ENCODE measurements around the gene LAMB2. TPM values are rescaled to one million over a fixed set of nuclear protein-coding genes. Genes with fewer than 3 reads are reported as not detected.

LAMB2 gene
- total and polyA plus RNA-seq, 2 donors (not counting 1 experiment from before 2014, with no cell fraction given) = 0.67 to 0.74 TPM

GRCh38 chr3:49180116-49180515, 47.3 kb upstream of the LAMB2 start:
- Histone ChIP-seq H3K9ac (ENCODE audit: low read length) (no peak overlapping the region), H3K27me3 (replicated peaks in 1 of 4; ENCODE audit: control extremely low read depth in 1 of 4, control insufficient read depth in 3 of 4, insufficient read depth in 4 of 4, low read length in 3 of 4) (peaks cover 0 to 19% (median 0%) of the 10 kb centered on the region in 4 experiments), H3K36me3 (replicated peaks in 1 of 2; ENCODE audit: control extremely low read depth in 1 of 2, control insufficient read depth in 1 of 2, extremely low read depth in 1 of 2, insufficient read depth in 2 of 2, low read length in 1 of 2) (no peaks in the 10 kb centered on the region), H3K4me2 (replicated peaks; ENCODE audit: low read depth, low read length, poor library complexity, severe bottlenecking) (no peak overlapping the region), H3K4me3 (ENCODE audit: control extremely low read depth in 1 of 5, extremely low read depth in 1 of 5, insufficient read depth in 1 of 5, low read depth in 2 of 5, low read length in 4 of 5) (no peak overlapping the region), H3K9me3 (ENCODE audit: control extremely low read depth in 1 of 3, control insufficient read depth in 2 of 3, insufficient read depth in 1 of 3, low read length in 2 of 3) (no peaks in the 10 kb centered on the region), H3K79me2 (ENCODE audit: control insufficient read depth, insufficient read depth, low read length) (no peaks in the 10 kb centered on the region), H3K27ac (ENCODE audit: low read length in 2 of 2) (no peak overlapping the region), H2AFZ (ENCODE audit: insufficient read depth, low read depth, low read length, poor library complexity, severe bottlenecking) (no peak overlapping the region), H3K4me1 (ENCODE audit: control insufficient read depth in 2 of 2, insufficient read depth in 2 of 2, low read length in 2 of 2) (no peaks in the 10 kb centered on the region), H4K20me1 (ENCODE audit: control insufficient read depth, insufficient read depth, low read length, poor library complexity, severe bottlenecking) (no peaks in the 10 kb centered on the region)
- ChIA-PET POLR2A (interaction anchor here (0.6 kb wide), 1 partner anchor 260 kb away, joined by 9 read pairs; no protein-coding TSS in a partner anchor), CTCF (no interaction called here)
- Mint-ChIP-seq H3K9me3 (ENCODE audit: insufficient read depth) (no peaks in the 10 kb centered on the region), H3K4me3 (no peak overlapping the region), H3K27ac (no peak overlapping the region), H3K4me1 (no peaks in the 10 kb centered on the region), H3K27me3 (peaks cover 19% of the 10 kb centered on the region)
- intact Hi-C loops (cut with micrococcal nuclease) = no loop called here
- TF ChIP-seq, protein P1, sequence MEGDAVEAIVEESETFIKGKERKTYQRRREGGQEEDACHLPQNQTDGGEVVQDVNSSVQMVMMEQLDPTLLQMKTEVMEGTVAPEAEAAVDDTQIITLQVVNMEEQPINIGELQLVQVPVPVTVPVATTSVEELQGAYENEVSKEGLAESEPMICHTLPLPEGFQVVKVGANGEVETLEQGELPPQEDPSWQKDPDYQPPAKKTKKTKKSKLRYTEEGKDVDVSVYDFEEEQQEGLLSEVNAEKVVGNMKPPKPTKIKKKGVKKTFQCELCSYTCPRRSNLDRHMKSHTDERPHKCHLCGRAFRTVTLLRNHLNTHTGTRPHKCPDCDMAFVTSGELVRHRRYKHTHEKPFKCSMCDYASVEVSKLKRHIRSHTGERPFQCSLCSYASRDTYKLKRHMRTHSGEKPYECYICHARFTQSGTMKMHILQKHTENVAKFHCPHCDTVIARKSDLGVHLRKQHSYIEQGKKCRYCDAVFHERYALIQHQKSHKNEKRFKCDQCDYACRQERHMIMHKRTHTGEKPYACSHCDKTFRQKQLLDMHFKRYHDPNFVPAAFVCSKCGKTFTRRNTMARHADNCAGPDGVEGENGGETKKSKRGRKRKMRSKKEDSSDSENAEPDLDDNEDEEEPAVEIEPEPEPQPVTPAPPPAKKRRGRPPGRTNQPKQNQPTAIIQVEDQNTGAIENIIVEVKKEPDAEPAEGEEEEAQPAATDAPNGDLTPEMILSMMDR (IDR thresholded peaks at IDR 0.05) = no peak
- no peak for TF ChIP-seq EZH2 (IDR thresholded peaks at IDR 0.05; ENCODE audit: borderline replicate concordance, insufficient read depth, low read depth, low read length, poor library complexity, severe bottlenecking)
- ATAC-seq (ENCODE audit: low read depth) (no peak), DNase-seq (no peak)

DNA sequence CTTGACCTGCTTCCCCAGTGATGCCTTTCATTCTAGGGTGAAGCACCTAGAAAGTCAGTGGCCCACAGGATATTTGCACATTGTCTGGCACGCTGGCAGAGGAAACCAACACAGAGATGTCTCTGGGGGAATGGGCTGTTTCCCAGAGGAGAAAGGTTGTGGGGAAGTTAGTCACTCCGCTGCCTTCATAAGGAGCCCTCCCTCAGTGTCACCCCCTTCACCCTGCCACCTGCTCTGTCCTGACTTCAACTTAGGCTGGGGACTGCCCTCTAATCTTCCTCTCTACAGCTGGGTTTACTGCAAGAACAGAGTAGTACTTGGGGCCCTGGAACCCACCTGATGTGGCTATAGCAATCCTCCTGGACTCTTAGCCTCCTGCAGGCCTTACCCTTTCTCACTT, 44.2 kb upstream of the LAMB2 start:
- H3K9me3 ChIP-seq (ENCODE audit: control extremely low read depth in 1 of 3, control insufficient read depth in 2 of 3, insufficient read depth in 1 of 3, low read length in 2 of 3) = no peaks in the 10 kb centered on the region
- ATAC-seq (ENCODE audit: low read depth) = no peak
- H3K4me3 ChIP-seq (ENCODE audit: control extremely low read depth in 1 of 5, extremely low read depth in 1 of 5, insufficient read depth in 1 of 5, low read depth in 2 of 5, low read length in 4 of 5) = no peak overlapping the region
- peaks cover 0 to 19% (median 0%) of the 10 kb centered on the region in 4 experiments for H3K27me3 ChIP-seq (replicated peaks in 1 of 4; ENCODE audit: control extremely low read depth in 1 of 4, control insufficient read depth in 3 of 4, insufficient read depth in 4 of 4, low read length in 3 of 4)
- no peak for DNase-seq
- ChIA-PET CTCF (interaction anchor here (0.5 kb wide), 1 partner anchor 271 kb away, joined by 5 read pairs; no protein-coding TSS in a partner anchor), POLR2A (no interaction called here)
- peaks cover 19% of the 10 kb centered on the region for H3K27me3 Mint-ChIP-seq
- H3K27ac Mint-ChIP-seq = no peak overlapping the region
- H3K79me2 ChIP-seq (ENCODE audit: control insufficient read depth, insufficient read depth, low read length) = no peaks in the 10 kb centered on the region
- no peaks in the 10 kb centered on the region for H3K4me1 ChIP-seq (ENCODE audit: control insufficient read depth in 2 of 2, insufficient read depth in 2 of 2, low read length in 2 of 2)
- H3K4me2 ChIP-seq (replicated peaks; ENCODE audit: low read depth, low read length, poor library complexity, severe bottlenecking) = no peak overlapping the region
- H2AFZ ChIP-seq (ENCODE audit: insufficient read depth, low read depth, low read length, poor library complexity, severe bottlenecking) = no peak overlapping the region
- no peak for TF ChIP-seq EZH2 (IDR thresholded peaks at IDR 0.05; ENCODE audit: borderline replicate concordance, insufficient read depth, low read depth, low read length, poor library complexity, severe bottlenecking)
- TF ChIP-seq, protein P1 (IDR thresholded peaks at IDR 0.05) = no peak
- H3K27ac ChIP-seq (ENCODE audit: low read length in 2 of 2) = no peak overlapping the region
- 0% methylated on average over 1 of the region's 2 CpGs for WGBS (ENCODE audit: insufficient coverage)
- no peaks in the 10 kb centered on the region for H3K9me3 Mint-ChIP-seq (ENCODE audit: insufficient read depth)
- no peaks in the 10 kb centered on the region for H4K20me1 ChIP-seq (ENCODE audit: control insufficient read depth, insufficient read depth, low read length, poor library complexity, severe bottlenecking)
- no peaks in the 10 kb centered on the region for H3K36me3 ChIP-seq (replicated peaks in 1 of 2; ENCODE audit: control extremely low read depth in 1 of 2, control insufficient read depth in 1 of 2, extremely low read depth in 1 of 2, insufficient read depth in 2 of 2, low read length in 1 of 2)
- no peak overlapping the region for H3K4me3 Mint-ChIP-seq
- H3K4me1 Mint-ChIP-seq = no peaks in the 10 kb centered on the region
- no peak overlapping the region for H3K9ac ChIP-seq (ENCODE audit: low read length)
- intact Hi-C loops (cut with micrococcal nuclease) = loop anchor here (5.0 kb wide), 1 partner anchor 100 kb away; the partner anchor contains the start of gene C3orf62

All from B cell (primary cell).